Measurements from ENCODE around the gene DISP2. TPM values are rescaled to one million over a fixed set of nuclear protein-coding genes. Genes with fewer than 3 reads are reported as not detected.

The DISP2 gene
- total RNA-seq, 4 donors from 2014 or later, result 0.14 to 0.85 TPM; not detected in 2

DNA sequence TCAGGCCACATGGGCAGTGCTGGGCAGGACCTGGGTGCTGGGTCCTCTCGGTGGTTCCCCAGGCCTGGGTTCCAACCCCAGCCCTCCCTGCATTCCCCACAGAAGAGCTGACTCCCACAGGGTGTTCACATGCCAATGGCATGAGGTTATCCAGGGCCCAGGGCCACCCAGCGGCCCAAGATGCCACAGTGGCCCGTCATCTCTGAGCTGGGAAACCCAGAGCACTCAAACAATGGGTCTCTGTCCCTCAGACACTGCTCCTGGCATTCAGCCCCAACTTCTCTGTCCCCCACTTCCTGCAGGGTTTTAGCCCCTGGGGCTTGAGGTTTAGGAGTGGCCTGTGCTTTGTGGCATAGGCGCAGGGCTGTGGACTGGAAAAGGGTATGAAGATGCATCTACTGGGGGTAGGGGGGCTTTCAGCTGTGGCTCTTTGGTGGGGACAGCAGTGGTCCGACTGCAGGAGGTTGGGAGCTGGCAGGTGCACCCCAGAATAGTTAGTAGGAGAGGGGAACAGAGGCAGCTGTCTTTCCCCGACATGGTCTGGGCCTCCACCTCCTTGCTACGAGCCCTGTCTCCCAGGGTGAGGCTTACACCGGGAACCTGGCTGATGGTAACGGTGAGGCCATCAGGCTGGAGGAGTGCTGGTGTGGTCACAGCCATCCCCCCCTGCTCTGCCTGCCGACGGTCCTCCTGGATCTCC lies 18.9 kb upstream of the DISP2 start:
- H3K4me3 ChIP-seq, result peak overlapping the region; percentile 32 to 41
- no peaks in the 10 kb centered on the region for H3K9me3 ChIP-seq
- DNase-seq, result peak; percentile 56 to 62
- no peaks in the 10 kb centered on the region for H3K27me3 ChIP-seq
- intact Hi-C loops (cut with DNase I; ENCODE audit: low total_unique reads), result no loop called here
- H3K36me3 ChIP-seq, result no peaks in the 10 kb centered on the region
- peak overlapping the region; percentile 96 to 97 for H3K27ac ChIP-seq
- TF ChIP-seq, protein P1, sequence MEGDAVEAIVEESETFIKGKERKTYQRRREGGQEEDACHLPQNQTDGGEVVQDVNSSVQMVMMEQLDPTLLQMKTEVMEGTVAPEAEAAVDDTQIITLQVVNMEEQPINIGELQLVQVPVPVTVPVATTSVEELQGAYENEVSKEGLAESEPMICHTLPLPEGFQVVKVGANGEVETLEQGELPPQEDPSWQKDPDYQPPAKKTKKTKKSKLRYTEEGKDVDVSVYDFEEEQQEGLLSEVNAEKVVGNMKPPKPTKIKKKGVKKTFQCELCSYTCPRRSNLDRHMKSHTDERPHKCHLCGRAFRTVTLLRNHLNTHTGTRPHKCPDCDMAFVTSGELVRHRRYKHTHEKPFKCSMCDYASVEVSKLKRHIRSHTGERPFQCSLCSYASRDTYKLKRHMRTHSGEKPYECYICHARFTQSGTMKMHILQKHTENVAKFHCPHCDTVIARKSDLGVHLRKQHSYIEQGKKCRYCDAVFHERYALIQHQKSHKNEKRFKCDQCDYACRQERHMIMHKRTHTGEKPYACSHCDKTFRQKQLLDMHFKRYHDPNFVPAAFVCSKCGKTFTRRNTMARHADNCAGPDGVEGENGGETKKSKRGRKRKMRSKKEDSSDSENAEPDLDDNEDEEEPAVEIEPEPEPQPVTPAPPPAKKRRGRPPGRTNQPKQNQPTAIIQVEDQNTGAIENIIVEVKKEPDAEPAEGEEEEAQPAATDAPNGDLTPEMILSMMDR (IDR thresholded peaks at IDR 0.05), result no peak
- no peak for TF ChIP-seq POLR2A (IDR thresholded peaks at IDR 0.05)
- peaks cover 7 to 26% of the 10 kb centered on the region in 2 donors for H3K4me1 ChIP-seq

DNA sequence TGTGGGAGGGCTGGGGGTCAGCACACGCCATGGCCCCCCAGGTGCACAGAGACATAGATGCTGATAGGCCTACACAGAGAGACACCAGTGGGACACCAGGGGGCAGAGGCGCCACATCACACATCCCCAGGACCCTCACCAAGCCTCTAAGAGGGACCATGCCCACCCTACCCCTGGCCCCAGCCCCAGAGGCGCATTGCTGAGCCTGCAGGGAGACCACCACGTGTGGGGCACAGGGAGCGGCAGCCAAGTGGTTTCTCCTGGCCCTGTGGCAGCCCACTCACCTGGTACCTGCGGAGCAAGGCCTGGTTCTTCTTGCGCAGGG lies 18.4 kb upstream of the DISP2 start:
- Histone ChIP-seq H3K36me3 (no peaks in the 10 kb centered on the region), H3K27me3 (no peaks in the 10 kb centered on the region), H3K4me3 (peak overlapping the region; percentile 32 to 41), H3K4me1 (peaks cover 7 to 21% of the 10 kb centered on the region in 2 donors), H3K9me3 (no peaks in the 10 kb centered on the region), H3K27ac (peak overlapping the region; percentile 96 to 97)
- intact Hi-C loops (cut with DNase I; ENCODE audit: low total_unique reads), result no loop called here
- TF ChIP-seq POLR2A (IDR thresholded peaks at IDR 0.05), result no peak
- TF ChIP-seq, protein P1 (IDR thresholded peaks at IDR 0.05), result no peak
- no peak for DNase-seq

DNA sequence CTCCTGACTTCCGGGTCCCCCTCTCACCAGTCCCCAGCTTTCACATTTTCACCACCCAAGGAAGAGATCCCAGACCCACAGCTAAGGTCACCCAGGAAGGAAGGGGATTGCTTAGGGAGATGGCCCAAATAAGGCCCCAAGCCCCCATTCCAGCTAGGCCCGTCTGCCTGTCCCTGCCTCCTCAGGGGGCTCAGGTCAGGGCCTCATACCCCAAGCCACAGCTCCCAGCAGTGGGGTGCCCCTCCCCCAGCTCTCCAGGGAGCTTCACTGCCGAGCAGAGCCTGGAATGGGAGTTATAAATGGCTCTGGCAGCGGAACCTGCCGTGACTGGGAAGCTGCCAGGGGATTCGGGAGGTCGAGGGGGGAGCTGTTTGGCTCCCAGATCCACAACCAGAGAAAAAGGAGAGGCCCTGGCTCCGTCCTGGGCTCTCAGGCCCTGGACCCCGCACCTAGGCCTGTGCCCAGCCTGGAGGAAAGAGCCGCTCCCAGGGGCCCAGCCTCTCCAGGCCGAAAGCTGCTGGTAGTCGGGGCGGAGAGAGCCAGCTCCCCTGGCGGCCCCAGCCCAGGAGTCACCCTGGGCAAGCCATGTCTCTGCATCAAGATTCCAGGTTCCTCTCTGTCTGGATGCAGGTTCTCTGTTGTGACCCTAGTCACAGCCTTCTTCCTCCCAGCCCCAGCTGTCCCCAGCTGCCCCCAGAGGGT lies 17.8 kb upstream of the DISP2 start:
- H3K27ac ChIP-seq, result peak overlapping the region; percentile 96 to 97
- H3K4me1 ChIP-seq, result peaks cover 7 to 21% of the 10 kb centered on the region in 2 donors
- H3K4me3 ChIP-seq, result peak overlapping the region; percentile 32 to 41
- no peak for TF ChIP-seq POLR2A (IDR thresholded peaks at IDR 0.05)
- TF ChIP-seq, protein P1 (IDR thresholded peaks at IDR 0.05), result no peak
- DNase-seq, result peak; percentile 86 to 87
- no peaks in the 10 kb centered on the region for H3K27me3 ChIP-seq
- H3K36me3 ChIP-seq, result no peaks in the 10 kb centered on the region
- H3K9me3 ChIP-seq, result no peaks in the 10 kb centered on the region
- intact Hi-C loops (cut with DNase I; ENCODE audit: low total_unique reads), result loop anchor here (10.0 kb wide), 1 partner anchor 55 kb away; the partner anchor contains the start of gene ANKRD63

DNA sequence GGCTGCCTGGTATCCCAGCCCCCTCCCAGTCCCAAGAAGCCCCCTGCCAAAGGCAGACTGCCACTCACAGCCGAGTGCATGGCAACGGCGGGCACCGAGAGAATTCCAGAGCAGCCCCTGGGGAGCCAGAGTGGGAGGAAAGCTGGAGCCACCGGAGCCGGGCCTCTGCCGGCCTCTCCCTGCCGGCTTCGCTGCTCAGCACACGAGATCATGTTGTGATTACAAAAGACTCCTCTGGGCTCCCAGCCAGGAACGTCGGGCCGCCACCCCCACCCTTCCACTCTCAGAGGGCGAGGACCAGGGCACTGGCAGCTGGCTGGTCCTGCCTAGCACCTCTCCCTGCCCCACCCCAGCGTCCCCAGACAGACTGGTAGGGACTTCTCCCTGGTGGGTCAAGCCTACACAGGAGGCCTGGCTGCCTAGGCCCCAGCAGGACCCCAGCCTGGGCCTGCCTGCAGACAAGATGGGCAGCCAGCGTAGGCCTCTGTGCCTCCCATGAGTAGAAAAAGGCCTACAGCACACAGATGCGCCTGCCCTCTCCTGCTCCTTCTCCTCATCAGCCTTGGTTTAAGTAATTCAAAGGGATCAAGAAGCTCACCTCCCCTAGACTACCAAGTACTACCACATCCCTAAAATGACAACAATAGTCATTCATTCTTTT lies 17.1 kb upstream of the DISP2 start, which contains the start of gene CCDC9B:
Gene CCDC9B, minus strand, starts transcription at position 200 of the 661 bp plus-strand sequence. Its CDS starts 120 bp downstream, at position 80.
- TF ChIP-seq POLR2A (IDR thresholded peaks at IDR 0.05), result peak; percentile 72 to 73
- TF ChIP-seq, protein P1 (IDR thresholded peaks at IDR 0.05), result no peak
- intact Hi-C loops (cut with DNase I; ENCODE audit: low total_unique reads), result loop anchor here (10.0 kb wide), 1 partner anchor 56 kb away; the partner anchor contains the start of gene ANKRD63
- Histone ChIP-seq H3K27ac (peak within 1 kb of the TSS; percentile 96 to 97), H3K4me1 (peaks cover 7 to 21% of the 10 kb centered on the region in 2 donors), H3K9me3 (no peaks in the 10 kb centered on the region), H3K4me3 (peak within 1 kb of the TSS; percentile 32 to 41), H3K36me3 (no peaks in the 10 kb centered on the region), H3K27me3 (no peaks in the 10 kb centered on the region)
- DNase-seq, result peak; percentile 89 to 93

All from uterus (tissue), 4 donors.